Fibroblast of the aortic adventitia (primary cell): ENCODE measurements around the gene COX8A. TPM values are rescaled to one million over a fixed set of nuclear protein-coding genes. Genes with fewer than 3 reads are reported as not detected.

Source experiments
- DNase-seq: peaks from one replicate; pipeline ENCODE4 v3.0.0-alpha.2; 2010; ENCODE audit warnings: low read depth
- H3K4me3 ChIP-seq: 2 replicates; pipeline ENCODE4 v1.5.1; 2011; ENCODE audit warnings: low read depth, mild to moderate bottlenecking, control low read depth, low read length, moderate library complexity
- CTCF ChIP-seq: IDR thresholded peaks from 2 replicates; pipeline ENCODE4 v1.5.1; 2011; ENCODE audit warnings: mild to moderate bottlenecking, low read length, control low read depth, inconsistent platforms; ENCODE audit not compliant: insufficient read depth
- total RNA-seq: library from RNA; depleted of rRNA; stranded (reverse); fragments of >200 nt; gene quantifications from 2 replicates; pipeline ENCODE4 v1.2.3, GENCODE V29; 2012; ENCODE audit warnings: low replicate concordance

Gene COX8A
- total RNA-seq, 1 donor: 252 TPM

GRCh38 chr11:63986932-63987513 is 12.6 kb downstream of the COX8A start:
- no peak for DNase-seq
- H3K4me3 ChIP-seq: peak overlapping the region; percentile 91
- TF ChIP-seq CTCF: no peak

GRCh38 chr11:63991558-63991957 is 17.1 kb downstream of the COX8A start:
- no peak for TF ChIP-seq CTCF
- H3K4me3 ChIP-seq: no peak overlapping the region
- DNase-seq: no peak

- no peak for DNase-seq
- H3K4me3 ChIP-seq: no peak overlapping the region
- TF ChIP-seq CTCF: no peak
Observed at GRCh38 chr11:63993100-63993499, 18.7 kb downstream of the COX8A start.

GRCh38 chr11:63993993-63994392 is 19.6 kb downstream of the COX8A start:
- H3K4me3 ChIP-seq: no peak overlapping the region
- TF ChIP-seq CTCF: no peak
- DNase-seq: no peak

GRCh38 chr11:63996512-63996911 is 22.1 kb downstream of the COX8A start:
- DNase-seq: no peak
- no peak overlapping the region for H3K4me3 ChIP-seq
- TF ChIP-seq CTCF: no peak

GRCh38 chr11:63997104-63997700 is 22.8 kb downstream of the COX8A start:
- no peak for DNase-seq
- no peak overlapping the region for H3K4me3 ChIP-seq
- no peak for TF ChIP-seq CTCF

GRCh38 chr11:63997801-63998337 is 23.4 kb downstream of the COX8A start:
- no peak for DNase-seq
- TF ChIP-seq CTCF: no peak
- H3K4me3 ChIP-seq: no peak overlapping the region
